Limb (tissue), 2 donors: ENCODE data around the gene GRAMD2B.

Experiments
- DNase-seq, 2 donors: peaks; one replicate each; pipeline ENCODE4 v3.0.0-alpha.2; 2016; ENCODE audit errors: extremely low spot score in 2 of 2

The GRAMD2B gene

GRCh38 chr5:126536874-126537273 lies 113.7 kb downstream of the GRAMD2B start:
- no peak for DNase-seq

- DNase-seq, result no peak
Observed at GRCh38 chr5:126538579-126538978, 115.4 kb downstream of the GRAMD2B start.

GRCh38 chr5:126540631-126541030 lies 117.4 kb downstream of the GRAMD2B start:
- DNase-seq, result no peak

DNA sequence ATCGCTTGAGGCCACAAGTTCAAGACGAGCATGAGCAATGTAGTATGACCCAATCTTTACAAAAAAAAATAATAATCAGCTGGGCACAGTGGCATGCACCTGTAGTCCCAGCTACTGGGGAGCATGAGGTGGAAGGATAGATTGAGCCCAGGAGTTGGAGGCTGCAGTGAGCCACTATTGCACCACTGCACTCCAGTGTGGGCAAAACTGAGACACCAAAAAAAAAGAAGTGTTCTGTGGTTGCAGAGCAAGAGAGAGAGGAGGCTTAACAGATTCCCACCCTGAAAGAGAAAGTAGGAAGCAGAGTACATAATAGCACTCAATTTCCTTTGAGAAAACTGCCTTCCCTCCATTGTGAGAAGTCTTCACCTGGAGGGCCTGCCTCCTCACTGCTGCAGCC lies 119.2 kb downstream of the GRAMD2B start:
- no peak for DNase-seq

DNA sequence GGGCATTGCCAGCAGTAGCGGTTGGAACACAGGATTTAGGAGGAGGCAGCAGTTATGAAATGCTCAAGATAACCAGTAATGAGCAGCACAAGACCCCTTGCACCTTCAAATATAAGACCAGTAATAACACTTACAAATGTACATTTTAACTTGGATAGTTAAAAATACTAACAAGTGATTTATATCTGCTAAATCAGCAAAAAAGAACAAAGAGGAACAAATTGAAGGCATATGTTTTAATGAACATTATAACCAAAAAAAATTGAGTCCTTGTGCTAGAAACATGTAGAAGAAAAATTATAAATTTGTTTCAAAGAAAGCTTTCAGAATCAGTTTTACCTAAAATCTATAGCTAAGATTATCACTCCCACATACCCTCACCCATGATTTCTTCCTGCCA lies 119.8 kb downstream of the GRAMD2B start:
- no peak for DNase-seq

DNA sequence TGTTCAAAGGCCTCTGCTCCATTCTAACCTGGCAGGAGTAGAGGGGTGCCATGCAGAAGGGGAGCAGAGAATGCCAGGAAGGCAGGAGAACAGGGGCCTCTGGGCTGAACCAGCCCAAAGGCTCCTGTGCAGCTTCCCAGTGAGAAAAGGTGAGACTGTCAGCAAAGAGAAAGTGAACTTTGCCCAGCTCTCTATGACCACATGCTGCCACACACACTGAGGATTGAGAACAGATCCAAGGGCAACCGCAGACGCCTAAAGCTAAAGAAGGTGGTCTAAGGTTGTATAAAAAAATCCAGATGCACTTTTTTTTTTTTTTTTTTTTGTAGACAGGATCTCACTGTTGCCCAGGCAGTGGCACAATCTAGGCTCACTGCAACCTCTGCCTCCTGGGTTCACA lies 120.5 kb downstream of the GRAMD2B start:
- DNase-seq, result no peak
